AG04450 (cell line): ENCODE results near the gene CHAT. TPM values are rescaled to one million over a fixed set of nuclear protein-coding genes. Genes with fewer than 3 reads are reported as not detected.

Experiments used
- CTCF ChIA-PET: fragments of 300-600, 350-600 bp; formaldehyde crosslinking; extraction: SDS; loops from one replicate; lab custom pipeline; 2022; ENCODE audit warnings: antibody characterized with exemption, inconsistent platforms; lab: Charles Lee
- POLR2A ChIA-PET: fragments of 350-600 bp; formaldehyde crosslinking; extraction: SDS; loops from one replicate; lab custom pipeline; 2021; ENCODE audit warnings: antibody characterized with exemption, inconsistent platforms; lab: Yijun Ruan, JAX
- DNase-seq: peaks from one replicate; pipeline ENCODE4 v3.0.0-alpha.2; 2011; ENCODE audit warnings: low read depth, low spot score
- H3K27ac ChIP-seq: one replicate; pipeline ENCODE4 v1.5.1; 2012; ENCODE audit warnings: low read depth, low read length, control low read depth
- H3K27me3 ChIP-seq: one replicate; pipeline ENCODE4 v1.6.0; 2012; ENCODE audit warnings: low read length; ENCODE audit not compliant: control insufficient read depth, insufficient read depth
- H3K4me3 ChIP-seq: 2 replicates; pipeline ENCODE4 v1.5.1; 2011; ENCODE audit warnings: mild to moderate bottlenecking, low read depth, low read length, control low read depth
- H3K9me3 ChIP-seq: 2 replicates; pipeline ENCODE4 v1.5.1; 2012; ENCODE audit warnings: low read length; ENCODE audit not compliant: control insufficient read depth, insufficient read depth
- polyA plus RNA-seq: library from polyadenylated mRNA; depleted of rRNA; stranded (reverse); fragments of >200 nt; gene quantifications from 2 replicates; pipeline ENCODE4 v1.2.3, GENCODE V29; 2011
- TF ChIP-seq, protein P1 (sequence below): IDR thresholded peaks from 2 replicates; pipeline ENCODE4 v1.5.1; 2011; ENCODE audit warnings: low read depth, low read length, control low read depth, inconsistent platforms

The CHAT gene
- polyA plus RNA-seq, 1 experiment = not detected

DNA sequence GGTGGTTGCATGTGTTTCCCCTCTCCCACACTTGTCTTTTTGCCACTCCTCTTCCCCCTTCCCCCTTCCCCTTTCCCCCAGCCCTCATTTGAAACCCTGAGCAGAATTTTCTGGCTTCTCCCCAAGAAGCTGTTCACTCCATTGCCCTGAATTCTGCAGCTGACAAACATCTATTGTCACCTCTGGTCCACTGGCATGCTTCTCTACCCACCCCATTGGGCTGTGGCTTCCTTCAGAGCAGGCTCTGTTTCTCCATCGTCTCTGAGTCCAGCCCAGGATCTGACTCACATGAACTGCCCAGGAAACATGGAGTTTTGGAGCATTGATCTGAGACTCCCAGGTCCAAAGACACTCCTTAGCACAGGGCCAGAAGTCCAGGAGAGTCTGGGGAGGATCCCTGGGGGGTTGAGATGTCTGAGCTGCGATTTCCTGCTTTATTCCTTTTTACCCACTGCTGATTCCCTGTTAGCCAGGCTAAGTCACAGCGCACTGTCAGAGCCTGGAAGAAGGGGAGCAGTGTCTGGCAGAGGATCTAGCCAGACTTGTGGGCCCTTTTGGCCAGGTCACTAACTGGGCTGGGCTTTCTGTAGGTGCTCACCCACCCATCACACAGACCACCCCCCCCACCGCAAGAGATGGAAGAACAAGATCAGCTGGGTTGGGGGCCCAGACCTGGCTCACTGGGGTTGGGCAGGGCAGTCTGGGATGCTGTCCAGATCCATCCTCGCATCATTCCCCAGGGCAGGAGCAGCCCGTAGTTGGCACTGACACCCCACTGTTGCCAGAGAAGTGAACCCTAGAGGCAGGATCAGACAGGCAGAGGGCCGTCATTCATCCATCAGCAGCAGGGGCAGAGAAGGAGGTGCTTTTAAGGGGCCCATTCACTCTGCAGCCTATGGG is 3.5 kb downstream of the CHAT start:
- Histone ChIP-seq H3K9me3 (no peaks in the 10 kb centered on the region; the same call in 1 of the 2 replicates), H3K27ac (no peak overlapping the region), H3K4me3 (no peak overlapping the region), H3K27me3 (peaks cover 42% of the 10 kb centered on the region)
- TF ChIP-seq, protein P1, sequence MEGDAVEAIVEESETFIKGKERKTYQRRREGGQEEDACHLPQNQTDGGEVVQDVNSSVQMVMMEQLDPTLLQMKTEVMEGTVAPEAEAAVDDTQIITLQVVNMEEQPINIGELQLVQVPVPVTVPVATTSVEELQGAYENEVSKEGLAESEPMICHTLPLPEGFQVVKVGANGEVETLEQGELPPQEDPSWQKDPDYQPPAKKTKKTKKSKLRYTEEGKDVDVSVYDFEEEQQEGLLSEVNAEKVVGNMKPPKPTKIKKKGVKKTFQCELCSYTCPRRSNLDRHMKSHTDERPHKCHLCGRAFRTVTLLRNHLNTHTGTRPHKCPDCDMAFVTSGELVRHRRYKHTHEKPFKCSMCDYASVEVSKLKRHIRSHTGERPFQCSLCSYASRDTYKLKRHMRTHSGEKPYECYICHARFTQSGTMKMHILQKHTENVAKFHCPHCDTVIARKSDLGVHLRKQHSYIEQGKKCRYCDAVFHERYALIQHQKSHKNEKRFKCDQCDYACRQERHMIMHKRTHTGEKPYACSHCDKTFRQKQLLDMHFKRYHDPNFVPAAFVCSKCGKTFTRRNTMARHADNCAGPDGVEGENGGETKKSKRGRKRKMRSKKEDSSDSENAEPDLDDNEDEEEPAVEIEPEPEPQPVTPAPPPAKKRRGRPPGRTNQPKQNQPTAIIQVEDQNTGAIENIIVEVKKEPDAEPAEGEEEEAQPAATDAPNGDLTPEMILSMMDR = no peak
- CTCF ChIA-PET = interaction anchor here (0.8 kb wide), 1 partner anchor 22 kb away, joined by 3 read pairs; no protein-coding TSS in a partner anchor
- POLR2A ChIA-PET = no interaction called here
- no peak for DNase-seq

DNA sequence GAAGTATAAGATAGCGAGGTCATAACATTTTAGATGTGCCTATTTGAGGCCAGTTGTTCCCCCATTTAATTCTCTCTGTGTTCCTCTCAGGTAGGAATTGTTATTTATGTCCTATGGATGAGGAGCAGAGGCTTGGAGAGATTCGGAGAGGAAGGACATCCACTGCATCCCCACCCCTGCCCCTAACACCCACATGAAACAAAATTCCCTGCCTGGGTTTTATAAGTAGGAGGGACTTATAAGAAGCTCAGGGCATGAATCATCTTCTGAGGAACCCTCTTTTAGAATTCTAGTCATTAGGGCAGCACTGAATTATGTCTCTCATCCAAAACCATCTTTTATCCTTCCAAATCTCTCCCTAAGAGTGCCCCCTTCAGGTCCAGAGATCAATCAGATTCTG is 5.0 kb downstream of the CHAT start:
- H3K4me3 ChIP-seq = no peak overlapping the region
- peaks cover 28% of the 10 kb centered on the region for H3K27me3 ChIP-seq
- TF ChIP-seq, protein P1 = no peak
- no peak for DNase-seq
- POLR2A ChIA-PET = no interaction called here
- no peaks in the 10 kb centered on the region for H3K9me3 ChIP-seq
- no peak overlapping the region for H3K27ac ChIP-seq
- CTCF ChIA-PET = no interaction called here

DNA sequence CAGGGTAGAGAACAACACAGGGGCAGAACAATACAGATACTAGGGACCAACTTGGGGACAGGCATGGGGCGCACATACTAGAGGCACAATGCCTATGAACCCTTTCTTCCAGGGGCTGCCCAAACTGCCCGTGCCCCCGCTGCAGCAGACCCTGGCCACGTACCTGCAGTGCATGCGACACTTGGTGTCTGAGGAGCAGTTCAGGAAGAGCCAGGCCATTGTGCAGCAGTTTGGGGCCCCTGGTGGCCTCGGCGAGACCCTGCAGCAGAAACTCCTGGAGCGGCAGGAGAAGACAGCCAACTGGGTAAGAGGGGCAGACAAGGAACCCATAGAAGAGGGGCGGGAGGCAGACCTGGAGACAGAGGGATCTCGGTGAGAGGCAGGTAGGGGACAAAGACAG is 5.8 kb downstream of the CHAT start:
- Histone ChIP-seq H3K27me3 (peaks cover 21% of the 10 kb centered on the region), H3K4me3 (no peak overlapping the region), H3K9me3 (no peaks in the 10 kb centered on the region), H3K27ac (no peak overlapping the region)
- POLR2A ChIA-PET = no interaction called here
- TF ChIP-seq, protein P1 = no peak
- DNase-seq = no peak
- CTCF ChIA-PET = no interaction called here

DNA sequence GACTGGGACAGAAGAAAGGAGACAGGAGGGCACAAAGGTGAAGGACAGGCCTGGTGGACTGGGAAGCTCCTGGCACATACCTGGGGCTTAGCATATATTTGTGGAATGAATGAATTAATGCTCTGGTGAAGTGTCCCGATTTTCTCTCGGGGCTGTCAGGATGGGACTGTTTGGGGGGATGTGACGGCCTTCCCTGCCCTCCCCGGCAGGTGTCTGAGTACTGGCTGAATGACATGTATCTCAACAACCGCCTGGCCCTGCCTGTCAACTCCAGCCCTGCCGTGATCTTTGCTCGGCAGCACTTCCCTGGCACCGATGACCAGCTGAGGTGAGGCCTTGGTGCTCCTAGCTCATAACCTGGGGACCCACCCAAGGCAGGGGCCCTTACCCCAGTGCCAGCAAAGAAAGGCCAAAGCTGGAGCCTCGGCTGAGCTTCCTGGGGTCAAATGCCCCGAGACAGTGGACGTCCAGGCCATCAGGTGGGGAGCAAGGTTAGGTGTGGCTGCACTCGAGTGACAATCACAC is 6.5 kb downstream of the CHAT start:
- ChIA-PET CTCF (no interaction called here), POLR2A (no interaction called here)
- no peaks in the 10 kb centered on the region for H3K9me3 ChIP-seq
- H3K27me3 ChIP-seq = peaks cover 17% of the 10 kb centered on the region
- H3K4me3 ChIP-seq = no peak overlapping the region
- DNase-seq = no peak
- no peak overlapping the region for H3K27ac ChIP-seq
- TF ChIP-seq, protein P1 = no peak

DNA sequence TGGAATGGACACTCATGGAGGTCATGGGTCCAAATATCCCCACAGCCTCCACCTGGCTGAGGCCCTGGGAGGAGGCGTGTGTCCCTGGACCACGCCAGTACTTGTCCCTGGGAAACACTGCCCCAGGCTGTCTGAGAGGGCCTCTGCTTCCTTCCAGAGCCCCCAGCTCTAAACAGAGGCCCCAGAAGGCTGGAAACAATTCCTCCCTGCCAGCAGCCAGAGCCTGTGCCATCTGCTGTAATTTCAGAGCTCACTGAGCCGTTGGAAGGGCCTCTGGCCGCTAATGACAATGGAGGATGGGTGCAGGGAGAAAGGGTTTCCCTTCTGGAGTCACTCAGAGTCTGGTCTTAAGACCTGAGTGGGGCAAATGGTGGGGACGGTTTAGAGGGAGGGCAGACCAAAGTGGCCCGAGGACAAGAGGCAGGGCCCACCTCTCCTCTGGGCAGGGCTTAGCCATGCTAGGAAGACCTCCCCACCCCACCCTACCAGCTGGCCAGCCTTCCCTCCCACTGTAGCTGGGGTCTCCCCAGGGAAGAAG is 7.1 kb downstream of the CHAT start:
- TF ChIP-seq, protein P1 = no peak
- Histone ChIP-seq H3K4me3 (no peak overlapping the region), H3K27ac (no peak overlapping the region), H3K9me3 (no peaks in the 10 kb centered on the region), H3K27me3 (peaks cover 17% of the 10 kb centered on the region)
- CTCF ChIA-PET = no interaction called here
- POLR2A ChIA-PET = no interaction called here
- no peak for DNase-seq
